Caco-2 (cell line): ENCODE measurements around the gene SMIM27. TPM values are rescaled to one million over a fixed set of nuclear protein-coding genes. Genes with fewer than 3 reads are reported as not detected.
"Not testable (repeated sequence)": the region's sequence is repeated elsewhere in the genome, so short reads cannot be mapped to it uniquely, and the experiment has no call there.

ENCODE experiments used
- BruUV-seq: library from RNA; stranded (reverse); fragments of 400-500 nt; replicated peaks from 2 replicates; lab custom pipeline; 2021; lab: Mats Ljungman, UMichigan
- CTCF ChIA-PET: fragments of 300-600 bp; sonication (Branson Sonifier 250); formaldehyde crosslinking; loops from one replicate; lab custom pipeline; 2022; ENCODE audit warnings: antibody characterized with exemption; lab: Charles Lee
- POLR2A ChIA-PET: fragments of 300-600 bp; sonication (Branson Sonifier 250); formaldehyde crosslinking; loops from one replicate; lab custom pipeline; 2022; ENCODE audit warnings: antibody characterized with exemption; lab: Charles Lee
- DNase-seq, 2 experiments: peaks; one replicate each; pipeline versions ENCODE4 v3.0.0 to v3.0.0-alpha.2; 2020 to 2022
- H3K27me3 ChIP-seq: replicated peaks from 2 replicates; pipeline ENCODE4 v1.6.0; 2011; ENCODE audit warnings: low read length; ENCODE audit not compliant: control insufficient read depth, insufficient read depth
- H3K36me3 ChIP-seq: 2 replicates; pipeline ENCODE4 v1.5.1; 2011; ENCODE audit warnings: low read length; ENCODE audit not compliant: control insufficient read depth, insufficient read depth
- H3K4me1 ChIP-seq: fragments of 250-450 bp; sonication (Bioruptor Pico); 2 replicates; pipeline ENCODE4 v1.5.1; 2020; ENCODE audit warnings: mild to moderate bottlenecking
- H3K4me3 ChIP-seq: 2 replicates; pipeline ENCODE4 v1.5.1; 2011; ENCODE audit warnings: low read depth, mild to moderate bottlenecking, control low read depth, low read length
- H3K9me3 ChIP-seq: fragments of 250-450 bp; sonication (Bioruptor Pico); 2 replicates; pipeline ENCODE4 v1.5.1; 2020; ENCODE audit warnings: mild to moderate bottlenecking, moderate library complexity
- H3K27ac Mint-ChIP-seq: one replicate; pipeline ENCODE4 v1.8.0; 2022; ENCODE audit warnings: mixed read lengths; ENCODE audit not compliant: unreplicated experiment
- H3K27me3 Mint-ChIP-seq: one replicate; pipeline ENCODE4 v1.8.0; 2022; ENCODE audit warnings: mixed read lengths; ENCODE audit not compliant: insufficient read depth, unreplicated experiment
- H3K36me3 Mint-ChIP-seq: one replicate; pipeline ENCODE4 v1.8.0; 2022; ENCODE audit warnings: mild to moderate bottlenecking, mixed read lengths; ENCODE audit not compliant: insufficient read depth, unreplicated experiment
- H3K4me1 Mint-ChIP-seq: one replicate; pipeline ENCODE4 v1.8.0; 2022; ENCODE audit warnings: low read depth, mixed read lengths; ENCODE audit not compliant: unreplicated experiment
- H3K4me3 Mint-ChIP-seq: one replicate; pipeline ENCODE4 v1.8.0; 2022; ENCODE audit warnings: mild to moderate bottlenecking, moderate library complexity, mixed read lengths; ENCODE audit not compliant: unreplicated experiment
- H3K9me3 Mint-ChIP-seq: one replicate; pipeline ENCODE4 v1.8.0; 2022; ENCODE audit warnings: mixed read lengths; ENCODE audit not compliant: unreplicated experiment
- CTCF ChIP-seq, 2 experiments: fragments of 200-600 bp in 1 of 2; IDR thresholded peaks; 1 replicate in 1 of 2; 2 replicates in 1 of 2; pipeline versions ENCODE4 v1.5.1 to v1.8.0; 2011 to 2022; ENCODE audit warnings: antibody characterized with exemption in 1 of 2, control low read depth in 1 of 2, inconsistent platforms in 1 of 2, low read depth in 1 of 2, low read length in 1 of 2, mild to moderate bottlenecking in 1 of 2, moderate library complexity in 1 of 2; ENCODE audit not compliant: insufficient read depth in 1 of 2, severe bottlenecking in 1 of 2, unreplicated experiment in 1 of 2
- intact Hi-C: fragments of 100-400 bp; cut with micrococcal nuclease; formaldehyde crosslinking; loops from one replicate; pipeline ENCODE4 v1.10.0; 2022; ENCODE audit not compliant: unreplicated experiment
- total RNA-seq: library from RNA; stranded (reverse); gene quantifications from 2 replicates; pipeline ENCODE4 v1.2.3, GENCODE V29; 2022

SMIM27 gene
- total RNA-seq, 1 experiment from 2014 or later: 5.3 TPM

GRCh38 chr9:32596096-32596865 lies 44.2 kb downstream of the SMIM27 start:
- no peak for DNase-seq
- no peak for TF ChIP-seq CTCF (IDR thresholded peaks at IDR 0.05; ENCODE audit: insufficient read depth in 1 of 2, low read depth in 1 of 2, low read length in 1 of 2, severe bottlenecking in 1 of 2, unreplicated experiment in 1 of 2)
- H3K36me3 ChIP-seq: no peaks in the 10 kb centered on the region
- peaks cover 5% of the 10 kb centered on the region for H3K27me3 Mint-ChIP-seq
- H3K4me1 ChIP-seq: no peaks in the 10 kb centered on the region
- no peaks in the 10 kb centered on the region for H3K27me3 ChIP-seq
- intact Hi-C loops: no loop called here
- POLR2A ChIA-PET: no interaction called here
- no TSS peak for BruUV-seq
- no peaks in the 10 kb centered on the region for H3K9me3 ChIP-seq
- CTCF ChIA-PET: no interaction called here
- H3K4me3 ChIP-seq: no peak overlapping the region
- H3K4me3 Mint-ChIP-seq: no peak overlapping the region
- no peaks in the 10 kb centered on the region for H3K9me3 Mint-ChIP-seq
- no peaks in the 10 kb centered on the region for H3K36me3 Mint-ChIP-seq
- no peak overlapping the region for H3K27ac Mint-ChIP-seq
- no peaks in the 10 kb centered on the region for H3K4me1 Mint-ChIP-seq

DNA sequence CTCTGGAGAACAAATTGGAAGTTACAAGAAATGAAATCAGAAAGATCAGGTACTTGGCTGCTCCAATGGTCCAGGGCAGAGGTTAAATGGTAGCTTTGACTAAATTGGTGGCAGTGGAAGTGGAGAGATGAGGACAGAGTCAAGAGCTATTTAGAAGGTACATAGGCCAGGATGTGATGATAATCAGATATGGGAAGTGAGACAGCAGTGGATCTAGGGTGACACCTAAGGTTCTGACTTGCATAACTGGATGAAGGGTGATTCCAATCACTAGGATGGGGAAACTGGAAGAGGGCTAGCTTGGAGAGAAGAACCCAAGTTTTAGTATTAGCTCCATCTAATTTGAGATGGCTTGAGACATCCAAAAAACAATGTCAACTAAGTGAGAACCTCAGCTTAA lies 44.8 kb downstream of the SMIM27 start:
- intact Hi-C loops: no loop called here
- Histone ChIP-seq H3K4me1 (no peaks in the 10 kb centered on the region), H3K27me3 (no peaks in the 10 kb centered on the region), H3K36me3 (no peaks in the 10 kb centered on the region), H3K4me3 (no peak overlapping the region), H3K9me3 (no peaks in the 10 kb centered on the region)
- POLR2A ChIA-PET: no interaction called here
- TF ChIP-seq CTCF (IDR thresholded peaks at IDR 0.05; ENCODE audit: insufficient read depth in 1 of 2, low read depth in 1 of 2, low read length in 1 of 2, severe bottlenecking in 1 of 2, unreplicated experiment in 1 of 2): no peak
- Mint-ChIP-seq H3K4me1 (no peaks in the 10 kb centered on the region), H3K36me3 (no peaks in the 10 kb centered on the region), H3K9me3 (no peaks in the 10 kb centered on the region), H3K27ac (no peak overlapping the region), H3K27me3 (peaks cover 8% of the 10 kb centered on the region), H3K4me3 (no peak overlapping the region)
- no peak for DNase-seq
- CTCF ChIA-PET: no interaction called here
- BruUV-seq: no TSS peak

GRCh38 chr9:32599021-32599420 lies 46.9 kb downstream of the SMIM27 start:
- BruUV-seq, H3K27me3 Mint-ChIP-seq, intact Hi-C loops, H3K9me3 Mint-ChIP-seq, H3K4me1 Mint-ChIP-seq, H3K36me3 Mint-ChIP-seq, POLR2A ChIA-PET, H3K27ac Mint-ChIP-seq, CTCF ChIA-PET, H3K4me1 ChIP-seq, DNase-seq, H3K27me3 ChIP-seq, H3K9me3 ChIP-seq, H3K4me3 ChIP-seq, H3K36me3 ChIP-seq, H3K4me3 Mint-ChIP-seq: not testable (repeated sequence)

Other genes starting within 250 kb of the SMIM27 start
- gene ACO1, start 167.7 kb upstream of the SMIM27 start, total RNA-seq: 51.1 and 54.7 TPM in 2 replicates
- 7.9 and 8.0 TPM in 2 replicates for gene RIGI, start 26.1 kb upstream of the SMIM27 start, total RNA-seq
- gene TOPORS, start 259 bp downstream of the SMIM27 start, total RNA-seq: 13.9 and 14.6 TPM in 2 replicates
- 71.9 and 74.6 TPM in 2 replicates for gene NDUFB6, start 20.8 kb downstream of the SMIM27 start, total RNA-seq
- gene TAF1L, start 83.3 kb downstream of the SMIM27 start, total RNA-seq: not detected in 2 replicates
- gene TMEM215, start 231.2 kb downstream of the SMIM27 start, total RNA-seq: not detected in 2 replicates